Cardiac septum (tissue), 1 donor: ENCODE data around the gene NPAS2. TPM values are rescaled to one million over a fixed set of nuclear protein-coding genes. Genes with fewer than 3 reads are reported as not detected.

Source experiments
- DNase-seq: peaks from one replicate; pipeline ENCODE4 v3.0.0-alpha.2; 2020; ENCODE audit warnings: low spot score
- intact Hi-C: fragments of 100-400 bp; cut with DNase I; formaldehyde crosslinking; loops from one replicate; pipeline ENCODE4 v1.14.0; 2022
- long read RNA-seq: library from polyadenylated mRNA; unstranded; transcript quantifications from one replicate; pipeline ENCODE4 v2.0.0, GENCODE V29; 2021
- total RNA-seq: library from RNA; stranded (reverse); fragmentation: NEBNext Ultra II Directional; extraction: Animal tissue kit (Norgen Biotek cat#: 25700); gene quantifications from one replicate; pipeline ENCODE4 v1.2.1, GENCODE V29; 2021
- donor health status: DM: no; HTN: no; CAD: no.

NPAS2 gene
- 54.0 TPM for total RNA-seq
- long read RNA-seq, full-length matches to known transcripts = 2 of 55 reads
- long read RNA-seq, partial matches to known transcripts = 29 of 55 reads
- long read RNA-seq, other reads (novel, unspliced or antisense) = 24 of 55 reads

GRCh38 chr2:100819370-100820272, at the start of gene NPAS2:
Gene NPAS2 (plus strand): TSS chr2:100820139. CDS start chr2:100904755, 84,616 bp downstream.
- intact Hi-C loops = loop anchor here (2.0 to 10.0 kb wide), 8 partner anchors 39 to 335 kb away; partner anchors contain the start of gene TBC1D8
- DNase-seq = no peak

- intact Hi-C loops = no loop called here
- DNase-seq = no peak
Observed at GRCh38 chr2:100771125-100771524, 48.8 kb upstream of the NPAS2 start.

GRCh38 chr2:100773538-100773937, 46.4 kb upstream of the NPAS2 start:
- no peak for DNase-seq
- intact Hi-C loops = no loop called here

- intact Hi-C loops = no loop called here
- DNase-seq = no peak
Observed at GRCh38 chr2:100776445-100776844, 43.5 kb upstream of the NPAS2 start.

- intact Hi-C loops = no loop called here
- DNase-seq = no peak
Observed at GRCh38 chr2:100778637-100779450, 41.1 kb upstream of the NPAS2 start.

GRCh38 chr2:100779908-100780202, 40.1 kb upstream of the NPAS2 start:
- intact Hi-C loops = loop anchor here (2.0 kb wide), 2 partner anchors 39 to 45 kb away; no protein-coding TSS in a partner anchor
- no peak for DNase-seq

GRCh38 chr2:100780203-100781008, 39.5 kb upstream of the NPAS2 start:
- no peak for DNase-seq
- intact Hi-C loops = loop anchor here (2.0 kb wide), 2 partner anchors 38 to 46 kb away; no protein-coding TSS in a partner anchor

- intact Hi-C loops = loop anchor here (2.0 kb wide), 2 partner anchors 38 to 46 kb away; no protein-coding TSS in a partner anchor
- DNase-seq = no peak
Observed at GRCh38 chr2:100781009-100781325, 39.0 kb upstream of the NPAS2 start.

- no peak for DNase-seq
- intact Hi-C loops = loop anchor here (2.0 kb wide), 2 partner anchors 37 to 47 kb away; no protein-coding TSS in a partner anchor
Observed at GRCh38 chr2:100781523-100782379, 38.2 kb upstream of the NPAS2 start.

GRCh38 chr2:100782380-100782878, 37.5 kb upstream of the NPAS2 start:
- DNase-seq = peak; percentile 44
- intact Hi-C loops = no loop called here

- intact Hi-C loops = no loop called here
- no peak for DNase-seq
Observed at GRCh38 chr2:100783987-100784386, 36.0 kb upstream of the NPAS2 start.

- intact Hi-C loops = no loop called here
- DNase-seq = no peak
Observed at GRCh38 chr2:100784681-100785080, 35.3 kb upstream of the NPAS2 start.

GRCh38 chr2:100785626-100786296, 34.2 kb upstream of the NPAS2 start:
- intact Hi-C loops = no loop called here
- DNase-seq = peak; percentile 67

GRCh38 chr2:100786297-100786658, 33.7 kb upstream of the NPAS2 start:
- intact Hi-C loops = no loop called here
- DNase-seq = no peak

- intact Hi-C loops = no loop called here
- no peak for DNase-seq
Observed at GRCh38 chr2:100786985-100787384, 33.0 kb upstream of the NPAS2 start.

GRCh38 chr2:100789361-100789760, 30.6 kb upstream of the NPAS2 start:
- DNase-seq = no peak
- intact Hi-C loops = no loop called here

GRCh38 chr2:100791294-100791935, 28.5 kb upstream of the NPAS2 start:
- intact Hi-C loops = no loop called here
- no peak for DNase-seq

- intact Hi-C loops = no loop called here
- no peak for DNase-seq
Observed at GRCh38 chr2:100791936-100792308, 28.0 kb upstream of the NPAS2 start.
